Chondrocyte (in vitro differentiated cells): ENCODE results near the gene HDAC4. TPM values are rescaled to one million over a fixed set of nuclear protein-coding genes. Genes with fewer than 3 reads are reported as not detected.
A peak's percentile ranks its signal among the peaks of the same experiment; 100 is the strongest.

Experiments used
- DNase-seq: peaks from one replicate; pipeline ENCODE4 v3.0.0; 2021; ENCODE audit warnings: mixed read lengths, low spot score
- H3K27ac Mint-ChIP-seq: one replicate; pipeline ENCODE4 v1.8.0; 2021; ENCODE audit warnings: mild to moderate bottlenecking, moderate library complexity, mixed read lengths; ENCODE audit not compliant: unreplicated experiment
- H3K27me3 Mint-ChIP-seq: 2 replicates; pipeline ENCODE4 v1.8.0; 2021; ENCODE audit warnings: low read depth, mixed read lengths
- H3K36me3 Mint-ChIP-seq: 2 replicates; pipeline ENCODE4 v1.8.0; 2021; ENCODE audit warnings: low read depth, mixed read lengths
- H3K4me1 Mint-ChIP-seq: 2 replicates; pipeline ENCODE4 v1.8.0; 2021; ENCODE audit warnings: low read depth, mild to moderate bottlenecking, mixed read lengths
- H3K4me3 Mint-ChIP-seq: one replicate; pipeline ENCODE4 v1.8.0; 2021; ENCODE audit warnings: mild to moderate bottlenecking, moderate library complexity, mixed read lengths; ENCODE audit not compliant: unreplicated experiment
- H3K9me3 Mint-ChIP-seq: 2 replicates; pipeline ENCODE4 v1.8.0; 2021; ENCODE audit warnings: low read depth, mixed read lengths
- CTCF ChIP-seq: fragments of 200-600 bp; sonication (generic); IDR thresholded peaks from 2 replicates; pipeline ENCODE4 v1.5.0; 2021; ENCODE audit warnings: antibody characterized with exemption, mild to moderate bottlenecking, moderate library complexity
- total RNA-seq: library from RNA; stranded (reverse); gene quantifications from 3 replicates; pipeline ENCODE4 v1.2.1, GENCODE V29; 2021

The HDAC4 gene
- total RNA-seq, 1 donor from 2014 or later = 22.3 TPM

- peaks cover 18% of the 10 kb centered on the region for H3K36me3 Mint-ChIP-seq
Observed at GRCh38 chr2:239180526-239181073, 220.2 kb downstream of the HDAC4 start.

GRCh38 chr2:239179851-239180371 is 220.9 kb downstream of the HDAC4 start:
- Mint-ChIP-seq H3K27ac (no peak overlapping the region), H3K9me3 (peaks cover 7% of the 10 kb centered on the region), H3K27me3 (no peaks in the 10 kb centered on the region), H3K36me3 (peaks cover 18% of the 10 kb centered on the region), H3K4me1 (no peaks in the 10 kb centered on the region), H3K4me3 (no peak overlapping the region)
- peak; percentile 91 for DNase-seq
- TF ChIP-seq CTCF = no peak

More at GRCh38 chr2:239180526-239181073, 220.2 kb downstream of the HDAC4 start:
- DNase-seq = no peak
- no peak overlapping the region for H3K4me3 Mint-ChIP-seq
- no peaks in the 10 kb centered on the region for H3K27me3 Mint-ChIP-seq
- TF ChIP-seq CTCF = no peak
- peaks cover 5% of the 10 kb centered on the region for H3K9me3 Mint-ChIP-seq
- no peaks in the 10 kb centered on the region for H3K4me1 Mint-ChIP-seq
- no peak overlapping the region for H3K27ac Mint-ChIP-seq

- H3K4me1 Mint-ChIP-seq = no peaks in the 10 kb centered on the region
- no peak overlapping the region for H3K4me3 Mint-ChIP-seq
- peaks cover 26% of the 10 kb centered on the region for H3K36me3 Mint-ChIP-seq
- DNase-seq = peak; percentile 85
- H3K27me3 Mint-ChIP-seq = no peaks in the 10 kb centered on the region
- H3K27ac Mint-ChIP-seq = no peak overlapping the region
- peaks cover 16% of the 10 kb centered on the region for H3K9me3 Mint-ChIP-seq
- TF ChIP-seq CTCF = no peak
Observed at GRCh38 chr2:239178954-239179353, 221.9 kb downstream of the HDAC4 start.

GRCh38 chr2:239178484-239178883 is 222.3 kb downstream of the HDAC4 start:
- Mint-ChIP-seq H3K4me1 (no peaks in the 10 kb centered on the region), H3K36me3 (peaks cover 28% of the 10 kb centered on the region), H3K27me3 (no peaks in the 10 kb centered on the region), H3K27ac (no peak overlapping the region), H3K9me3 (peaks cover 19% of the 10 kb centered on the region), H3K4me3 (no peak overlapping the region)
- DNase-seq = peak; percentile 38
- no peak for TF ChIP-seq CTCF

GRCh38 chr2:239177908-239178307 is 222.9 kb downstream of the HDAC4 start:
- H3K27ac Mint-ChIP-seq = no peak overlapping the region
- peaks cover 31% of the 10 kb centered on the region for H3K36me3 Mint-ChIP-seq
- H3K27me3 Mint-ChIP-seq = no peaks in the 10 kb centered on the region
- peak; percentile 75 for DNase-seq
- peaks cover 24% of the 10 kb centered on the region for H3K9me3 Mint-ChIP-seq
- no peak overlapping the region for H3K4me3 Mint-ChIP-seq
- TF ChIP-seq CTCF = no peak
- H3K4me1 Mint-ChIP-seq = no peaks in the 10 kb centered on the region
